Fibroblast of lung (primary cell): ENCODE data around the gene USP14.

Experiments
- EZH2 ChIP-seq: IDR thresholded peaks from 2 replicates; pipeline ENCODE4 v1.5.1; 2012; ENCODE audit warnings: low read length, control low read depth, mild to moderate bottlenecking; ENCODE audit errors: missing control alignments
- TF ChIP-seq, protein P1 (sequence below), 2 donors: IDR thresholded peaks in 1 of 2; conservative IDR thresholded peaks in 1 of 2; 1 replicate in 1 of 2; 2 replicates in 1 of 2; pipeline ENCODE4 v1.5.1; 2011 to 2012; ENCODE audit warnings: low read length in 2 of 2, control low read depth in 1 of 2, inconsistent platforms in 1 of 2, low read depth in 1 of 2, mild to moderate bottlenecking in 1 of 2

- TF ChIP-seq, protein P1, sequence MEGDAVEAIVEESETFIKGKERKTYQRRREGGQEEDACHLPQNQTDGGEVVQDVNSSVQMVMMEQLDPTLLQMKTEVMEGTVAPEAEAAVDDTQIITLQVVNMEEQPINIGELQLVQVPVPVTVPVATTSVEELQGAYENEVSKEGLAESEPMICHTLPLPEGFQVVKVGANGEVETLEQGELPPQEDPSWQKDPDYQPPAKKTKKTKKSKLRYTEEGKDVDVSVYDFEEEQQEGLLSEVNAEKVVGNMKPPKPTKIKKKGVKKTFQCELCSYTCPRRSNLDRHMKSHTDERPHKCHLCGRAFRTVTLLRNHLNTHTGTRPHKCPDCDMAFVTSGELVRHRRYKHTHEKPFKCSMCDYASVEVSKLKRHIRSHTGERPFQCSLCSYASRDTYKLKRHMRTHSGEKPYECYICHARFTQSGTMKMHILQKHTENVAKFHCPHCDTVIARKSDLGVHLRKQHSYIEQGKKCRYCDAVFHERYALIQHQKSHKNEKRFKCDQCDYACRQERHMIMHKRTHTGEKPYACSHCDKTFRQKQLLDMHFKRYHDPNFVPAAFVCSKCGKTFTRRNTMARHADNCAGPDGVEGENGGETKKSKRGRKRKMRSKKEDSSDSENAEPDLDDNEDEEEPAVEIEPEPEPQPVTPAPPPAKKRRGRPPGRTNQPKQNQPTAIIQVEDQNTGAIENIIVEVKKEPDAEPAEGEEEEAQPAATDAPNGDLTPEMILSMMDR (conservative IDR thresholded peaks at IDR 0.05 in 1 of 2, IDR thresholded peaks at IDR 0.05 in 1 of 2; ENCODE audit: low read depth in 1 of 2, low read length in 2 of 2): no peak
- TF ChIP-seq EZH2: no peak
Measured at GRCh38 chr18:217532-218336, 59.4 kb downstream of the USP14 start.
